HepG2 (cell line): ENCODE measurements around the gene BRCA1. TPM values are rescaled to one million over a fixed set of nuclear protein-coding genes. Genes with fewer than 3 reads are reported as not detected.

Source experiments
- ATF7 ChIP-seq, 2 experiments: fragments of 450-650 bp in 1 of 2; sonication (generic) in 1 of 2; formaldehyde crosslinking in 1 of 2; IDR thresholded peaks; 2 replicates each; pipeline versions ENCODE4 v1.4.0 to v1.6.1; 2016 to 2020; ENCODE audit warnings: antibody characterized with exemption in 1 of 2, mild to moderate bottlenecking in 1 of 2, missing genetic modification reagents in 1 of 2
- BCL6 ChIP-seq: IDR thresholded peaks from 2 replicates; pipeline ENCODE4 v1.6.1; 2016; ENCODE audit warnings: missing genetic modification reagents, missing compliant biosample characterization
- JUNB ChIP-seq: sonication (generic); formaldehyde crosslinking; IDR thresholded peaks from 2 replicates; pipeline ENCODE4 v1.8.0; 2022; ENCODE audit warnings: missing genetic modification reagents, mild to moderate bottlenecking, borderline replicate concordance
- POLR2A ChIP-seq, 2 experiments: IDR thresholded peaks; 2 replicates each; pipeline ENCODE4 v1.6.1; 2011; ENCODE audit warnings: low read depth in 2 of 2, low read length in 2 of 2, mild to moderate bottlenecking in 1 of 2, moderate library complexity in 1 of 2; ENCODE audit not compliant: insufficient read depth in 1 of 2
- SCMH1 ChIP-seq: sonication (generic); formaldehyde crosslinking; IDR thresholded peaks from 2 replicates; pipeline ENCODE4 v1.9.0; 2021; ENCODE audit warnings: missing genetic modification reagents, mild to moderate bottlenecking, borderline replicate concordance
- TCF12 ChIP-seq, 2 experiments: fragments of 450-650 bp in 1 of 2; sonication (generic) in 1 of 2; formaldehyde crosslinking in 1 of 2; IDR thresholded peaks; 2 replicates each; pipeline versions ENCODE4 v1.6.1 to v1.8.0; 2017 to 2022; ENCODE audit warnings: antibody characterized with exemption in 1 of 2, mild to moderate bottlenecking in 1 of 2, missing genetic modification reagents in 1 of 2, moderate library complexity in 1 of 2
- YEATS2 ChIP-seq: sonication (generic); formaldehyde crosslinking; IDR thresholded peaks from 2 replicates; pipeline ENCODE4 v1.4.0; 2020; ENCODE audit warnings: missing genetic modification reagents, borderline replicate concordance
- ZEB1 ChIP-seq: IDR thresholded peaks from 2 replicates; pipeline ENCODE4 v1.6.1; 2012; ENCODE audit warnings: mild to moderate bottlenecking, low read depth, inconsistent platforms; ENCODE audit not compliant: insufficient replicate concordance
- ZNF556 ChIP-seq: sonication (generic); formaldehyde crosslinking; IDR thresholded peaks from 2 replicates; pipeline ENCODE4 v1.4.0; 2020; ENCODE audit warnings: mild to moderate bottlenecking, missing genetic modification reagents, borderline replicate concordance
- ZNF703 ChIP-seq: sonication (generic); formaldehyde crosslinking; IDR thresholded peaks from 2 replicates; pipeline ENCODE4 v1.5.1; 2020; ENCODE audit warnings: missing genetic modification reagents, mild to moderate bottlenecking, moderate library complexity, borderline replicate concordance
- ZNF737 ChIP-seq: sonication (generic); formaldehyde crosslinking; IDR thresholded peaks from 2 replicates; pipeline ENCODE4 v1.5.0; 2020; ENCODE audit warnings: missing genetic modification reagents, mild to moderate bottlenecking, borderline replicate concordance
- polyA plus RNA-seq, 8 experiments: library from polyadenylated mRNA; depleted of rRNA in 3 of 8; stranded (reverse) in 7 of 8; unstranded in 1 of 8; fragments of >200 nt; fragmentation: Illumina TruSeq in 4 of 8; extraction: Trizol in 4 of 8; gene quantifications; 2 replicates each; pipeline versions ENCODE4 v1.2.1 to v1.2.3, GENCODE V29; 2011 to 2016; ENCODE audit warnings: low read depth in 4 of 8, missing spikeins in 1 of 8, mixed read lengths in 1 of 8; ENCODE audit not compliant: insufficient read depth in 1 of 8
- total RNA-seq, 5 experiments: library from RNA; depleted of rRNA; stranded (reverse); fragments of >200 nt; fragmentation: Illumina TruSeq; extraction: Trizol; gene quantifications; 2 replicates each; pipeline ENCODE4 v1.2.3, GENCODE V29; 2016; ENCODE audit warnings: low read depth in 1 of 5
- TF ChIP-seq, protein P1 (sequence below): sonication (generic); formaldehyde crosslinking; IDR thresholded peaks from 2 replicates; pipeline ENCODE4 v1.5.1; 2020; ENCODE audit warnings: mild to moderate bottlenecking, missing genetic modification reagents, borderline replicate concordance
- TF ChIP-seq, protein P2 (sequence below): IDR thresholded peaks from 2 replicates; pipeline ENCODE4 v1.6.1; 2016; ENCODE audit warnings: mild to moderate bottlenecking
- TF ChIP-seq, protein P3 (sequence below), 2 experiments: sonication (generic) in 1 of 2; formaldehyde crosslinking in 1 of 2; IDR thresholded peaks; 2 replicates each; pipeline versions ENCODE4 v1.6.1 to v1.9.0; 2014 to 2022; ENCODE audit warnings: antibody characterized with exemption in 1 of 2, borderline replicate concordance in 1 of 2, inconsistent platforms in 1 of 2, low read depth in 1 of 2, missing genetic modification reagents in 1 of 2

Gene BRCA1
- total and polyA plus RNA-seq, 2 of the 13 experiments (the other 11 are each of a cell fraction or from before 2014, with no cell fraction given): 13.3 to 37.5 TPM

DNA sequence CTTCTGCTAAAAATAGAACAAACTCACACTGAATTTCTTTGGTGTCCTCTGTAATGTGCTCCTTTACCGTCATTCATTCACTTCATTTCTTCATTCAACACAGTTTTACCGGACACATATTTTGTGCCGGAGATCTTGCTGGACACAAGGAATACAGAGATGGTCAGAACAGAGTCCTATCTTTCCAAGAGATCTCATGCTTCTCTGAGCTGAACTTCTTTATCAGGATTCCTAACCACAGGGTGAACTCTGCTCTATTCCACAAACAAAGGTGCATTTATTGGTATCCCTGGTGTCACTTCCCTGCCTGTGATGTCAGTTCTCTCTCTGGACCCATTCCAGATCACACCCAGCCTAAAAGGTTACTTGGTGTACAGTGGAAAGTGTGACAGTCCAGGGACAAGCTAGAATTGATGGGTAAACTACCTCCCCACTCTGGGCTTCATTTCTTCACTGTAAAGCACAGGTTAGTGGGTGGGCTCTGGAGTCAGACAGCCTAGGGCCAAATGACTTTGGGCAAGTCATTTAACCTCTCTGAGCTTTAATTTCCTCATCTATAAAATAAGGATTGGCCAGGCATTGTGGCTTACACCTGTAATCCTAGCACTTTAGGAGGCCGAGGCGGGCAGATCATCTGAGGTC is 114.4 kb downstream of the BRCA1 start (continued):
- TF ChIP-seq, protein P1, sequence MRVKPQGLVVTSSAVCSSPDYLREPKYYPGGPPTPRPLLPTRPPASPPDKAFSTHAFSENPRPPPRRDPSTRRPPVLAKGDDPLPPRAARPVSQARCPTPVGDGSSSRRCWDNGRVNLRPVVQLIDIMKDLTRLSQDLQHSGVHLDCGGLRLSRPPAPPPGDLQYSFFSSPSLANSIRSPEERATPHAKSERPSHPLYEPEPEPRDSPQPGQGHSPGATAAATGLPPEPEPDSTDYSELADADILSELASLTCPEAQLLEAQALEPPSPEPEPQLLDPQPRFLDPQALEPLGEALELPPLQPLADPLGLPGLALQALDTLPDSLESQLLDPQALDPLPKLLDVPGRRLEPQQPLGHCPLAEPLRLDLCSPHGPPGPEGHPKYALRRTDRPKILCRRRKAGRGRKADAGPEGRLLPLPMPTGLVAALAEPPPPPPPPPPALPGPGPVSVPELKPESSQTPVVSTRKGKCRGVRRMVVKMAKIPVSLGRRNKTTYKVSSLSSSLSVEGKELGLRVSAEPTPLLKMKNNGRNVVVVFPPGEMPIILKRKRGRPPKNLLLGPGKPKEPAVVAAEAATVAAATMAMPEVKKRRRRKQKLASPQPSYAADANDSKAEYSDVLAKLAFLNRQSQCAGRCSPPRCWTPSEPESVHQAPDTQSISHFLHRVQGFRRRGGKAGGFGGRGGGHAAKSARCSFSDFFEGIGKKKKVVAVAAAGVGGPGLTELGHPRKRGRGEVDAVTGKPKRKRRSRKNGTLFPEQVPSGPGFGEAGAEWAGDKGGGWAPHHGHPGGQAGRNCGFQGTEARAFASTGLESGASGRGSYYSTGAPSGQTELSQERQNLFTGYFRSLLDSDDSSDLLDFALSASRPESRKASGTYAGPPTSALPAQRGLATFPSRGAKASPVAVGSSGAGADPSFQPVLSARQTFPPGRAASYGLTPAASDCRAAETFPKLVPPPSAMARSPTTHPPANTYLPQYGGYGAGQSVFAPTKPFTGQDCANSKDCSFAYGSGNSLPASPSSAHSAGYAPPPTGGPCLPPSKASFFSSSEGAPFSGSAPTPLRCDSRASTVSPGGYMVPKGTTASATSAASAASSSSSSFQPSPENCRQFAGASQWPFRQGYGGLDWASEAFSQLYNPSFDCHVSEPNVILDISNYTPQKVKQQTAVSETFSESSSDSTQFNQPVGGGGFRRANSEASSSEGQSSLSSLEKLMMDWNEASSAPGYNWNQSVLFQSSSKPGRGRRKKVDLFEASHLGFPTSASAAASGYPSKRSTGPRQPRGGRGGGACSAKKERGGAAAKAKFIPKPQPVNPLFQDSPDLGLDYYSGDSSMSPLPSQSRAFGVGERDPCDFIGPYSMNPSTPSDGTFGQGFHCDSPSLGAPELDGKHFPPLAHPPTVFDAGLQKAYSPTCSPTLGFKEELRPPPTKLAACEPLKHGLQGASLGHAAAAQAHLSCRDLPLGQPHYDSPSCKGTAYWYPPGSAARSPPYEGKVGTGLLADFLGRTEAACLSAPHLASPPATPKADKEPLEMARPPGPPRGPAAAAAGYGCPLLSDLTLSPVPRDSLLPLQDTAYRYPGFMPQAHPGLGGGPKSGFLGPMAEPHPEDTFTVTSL (CRISPR knock-in tag): peak; percentile 72; the same call in 1 of the 2 replicates
- TF ChIP-seq JUNB (CRISPR knock-in tag) (no peak), SCMH1 (CRISPR knock-in tag) (no peak), BCL6 (CRISPR knock-in tag) (peak; percentile 79), ZNF703 (CRISPR knock-in tag) (no peak), ZEB1 (peak; percentile 76), TCF12 (IDR thresholded peaks at IDR 0.05) (no peak), TCF12 (CRISPR knock-in tag; IDR thresholded peaks at IDR 0.05) (no peak), ZNF737 (no peak), ZNF556 (CRISPR knock-in tag) (no peak; the same call in 1 of the 2 replicates), YEATS2 (CRISPR knock-in tag) (peak; percentile 41; the same call in 1 of the 2 replicates), ATF7 (IDR thresholded peaks at IDR 0.05) (peak; percentile 72), ATF7 (CRISPR knock-in tag; IDR thresholded peaks at IDR 0.05) (no peak), POLR2A (IDR thresholded peaks at IDR 0.05; ENCODE audit: insufficient read depth in 1 of 2, low read depth in 2 of 2, low read length in 2 of 2) (peak; percentile 43 to 71)
- TF ChIP-seq, protein P2, sequence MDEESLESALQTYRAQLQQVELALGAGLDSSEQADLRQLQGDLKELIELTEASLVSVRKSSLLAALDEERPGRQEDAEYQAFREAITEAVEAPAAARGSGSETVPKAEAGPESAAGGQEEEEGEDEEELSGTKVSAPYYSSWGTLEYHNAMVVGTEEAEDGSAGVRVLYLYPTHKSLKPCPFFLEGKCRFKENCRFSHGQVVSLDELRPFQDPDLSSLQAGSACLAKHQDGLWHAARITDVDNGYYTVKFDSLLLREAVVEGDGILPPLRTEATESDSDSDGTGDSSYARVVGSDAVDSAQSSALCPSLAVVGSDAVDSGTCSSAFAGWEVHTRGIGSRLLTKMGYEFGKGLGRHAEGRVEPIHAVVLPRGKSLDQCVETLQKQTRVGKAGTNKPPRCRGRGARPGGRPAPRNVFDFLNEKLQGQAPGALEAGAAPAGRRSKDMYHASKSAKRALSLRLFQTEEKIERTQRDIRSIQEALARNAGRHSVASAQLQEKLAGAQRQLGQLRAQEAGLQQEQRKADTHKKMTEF (CRISPR knock-in tag): peak; percentile 85
- TF ChIP-seq, protein P3, sequence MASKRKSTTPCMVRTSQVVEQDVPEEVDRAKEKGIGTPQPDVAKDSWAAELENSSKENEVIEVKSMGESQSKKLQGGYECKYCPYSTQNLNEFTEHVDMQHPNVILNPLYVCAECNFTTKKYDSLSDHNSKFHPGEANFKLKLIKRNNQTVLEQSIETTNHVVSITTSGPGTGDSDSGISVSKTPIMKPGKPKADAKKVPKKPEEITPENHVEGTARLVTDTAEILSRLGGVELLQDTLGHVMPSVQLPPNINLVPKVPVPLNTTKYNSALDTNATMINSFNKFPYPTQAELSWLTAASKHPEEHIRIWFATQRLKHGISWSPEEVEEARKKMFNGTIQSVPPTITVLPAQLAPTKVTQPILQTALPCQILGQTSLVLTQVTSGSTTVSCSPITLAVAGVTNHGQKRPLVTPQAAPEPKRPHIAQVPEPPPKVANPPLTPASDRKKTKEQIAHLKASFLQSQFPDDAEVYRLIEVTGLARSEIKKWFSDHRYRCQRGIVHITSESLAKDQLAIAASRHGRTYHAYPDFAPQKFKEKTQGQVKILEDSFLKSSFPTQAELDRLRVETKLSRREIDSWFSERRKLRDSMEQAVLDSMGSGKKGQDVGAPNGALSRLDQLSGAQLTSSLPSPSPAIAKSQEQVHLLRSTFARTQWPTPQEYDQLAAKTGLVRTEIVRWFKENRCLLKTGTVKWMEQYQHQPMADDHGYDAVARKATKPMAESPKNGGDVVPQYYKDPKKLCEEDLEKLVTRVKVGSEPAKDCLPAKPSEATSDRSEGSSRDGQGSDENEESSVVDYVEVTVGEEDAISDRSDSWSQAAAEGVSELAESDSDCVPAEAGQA (IDR thresholded peaks at IDR 0.05; ENCODE audit: low read depth): peak; percentile 73; the same call in 1 of the 2 replicates
- TF ChIP-seq, protein P3 (CRISPR knock-in tag; IDR thresholded peaks at IDR 0.05; ENCODE audit: borderline replicate concordance): no peak
